KMS-11 (cell line): ENCODE measurements around the gene TCL1B.

Experiments
- H2AFZ ChIP-seq: fragments of 200-600 bp; sonication (generic); 2 replicates; pipeline ENCODE4 v1.6.1; 2016; ENCODE audit warnings: antibody characterized with exemption, mixed run types, low read depth
- H3K27ac ChIP-seq: fragments of 200-600 bp; sonication (generic); 2 replicates; pipeline ENCODE4 v1.6.1; 2016; ENCODE audit warnings: mild to moderate bottlenecking, mixed run types
- H3K27me3 ChIP-seq: fragments of 200-600 bp; sonication (generic); 2 replicates; pipeline ENCODE4 v1.6.1; 2017; ENCODE audit warnings: mild to moderate bottlenecking, low read depth, mixed run types, moderate library complexity; ENCODE audit not compliant: insufficient read depth
- H3K36me3 ChIP-seq: fragments of 200-600 bp; sonication (generic); 2 replicates; pipeline ENCODE4 v1.6.1; 2017; ENCODE audit warnings: mild to moderate bottlenecking, mixed run types; ENCODE audit not compliant: insufficient read depth
- H3K4me1 ChIP-seq: fragments of 200-600 bp; sonication (generic); 2 replicates; pipeline ENCODE4 v1.6.1; 2016; ENCODE audit warnings: mild to moderate bottlenecking, low read depth, mixed run types; ENCODE audit not compliant: poor library complexity, severe bottlenecking
- H3K4me2 ChIP-seq: fragments of 200-600 bp; sonication (generic); 2 replicates; pipeline ENCODE4 v1.7.0; 2016; ENCODE audit warnings: mild to moderate bottlenecking, mixed run types
- H3K4me3 ChIP-seq: fragments of 200-600 bp; sonication (generic); IDR thresholded peaks from 2 replicates; pipeline ENCODE4 v1.6.1; 2017; ENCODE audit warnings: low read depth, low read length, mixed read lengths; ENCODE audit not compliant: insufficient read depth
- H3K79me2 ChIP-seq: fragments of 200-600 bp; sonication (generic); 2 replicates; pipeline ENCODE4 v1.6.1; 2016; ENCODE audit warnings: low read depth, mixed run types; ENCODE audit not compliant: insufficient read depth
- H3K9ac ChIP-seq: fragments of 200-600 bp; sonication (generic); 2 replicates; pipeline ENCODE4 v1.6.1; 2016; ENCODE audit warnings: mild to moderate bottlenecking, mixed run types
- H4K20me1 ChIP-seq: fragments of 200-600 bp; sonication (generic); 2 replicates; pipeline ENCODE4 v1.6.1; 2016; ENCODE audit warnings: mild to moderate bottlenecking, mixed run types; ENCODE audit not compliant: insufficient read depth
- CTCF ChIP-seq: fragments of 200-600 bp; sonication (generic); conservative IDR thresholded peaks from 2 replicates; pipeline ENCODE4 v1.6.1; 2017; ENCODE audit warnings: low read depth, mild to moderate bottlenecking, antibody characterized with exemption, low read length, moderate library complexity, mixed read lengths

TCL1B gene

GRCh38 chr14:95695051-95695450 lies 8.8 kb downstream of the TCL1B start:
- no peak overlapping the region for H3K4me2 ChIP-seq
- no peaks in the 10 kb centered on the region for H3K4me1 ChIP-seq
- H2AFZ ChIP-seq = no peak overlapping the region
- no peak overlapping the region for H3K9ac ChIP-seq
- no peaks in the 10 kb centered on the region for H3K36me3 ChIP-seq
- H3K79me2 ChIP-seq = no peaks in the 10 kb centered on the region
- H3K27me3 ChIP-seq = no peaks in the 10 kb centered on the region
- H4K20me1 ChIP-seq = no peaks in the 10 kb centered on the region
- H3K4me3 ChIP-seq = no peak overlapping the region
- H3K27ac ChIP-seq = no peak overlapping the region
- TF ChIP-seq CTCF = no peak

DNA sequence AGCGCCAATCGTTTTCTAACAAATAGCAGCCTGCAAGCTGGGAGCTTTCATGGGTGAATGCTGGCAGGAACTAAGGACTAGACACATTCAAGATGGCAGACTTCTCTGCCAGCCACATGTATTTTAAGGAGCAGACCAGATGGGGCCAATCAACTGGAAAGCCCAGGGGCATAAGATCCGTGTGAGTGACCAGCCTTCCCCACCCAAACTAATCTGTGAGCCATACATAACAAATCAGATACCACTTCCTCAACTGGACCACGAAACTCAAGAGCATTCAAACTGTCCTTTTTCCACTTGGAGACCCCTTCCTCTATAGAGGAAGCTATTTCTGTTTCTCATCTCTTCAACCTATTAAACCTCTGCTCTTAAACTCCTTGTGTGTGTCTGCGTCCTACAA lies 9.7 kb downstream of the TCL1B start:
- Histone ChIP-seq H3K4me3 (no peak overlapping the region), H2AFZ (no peak overlapping the region), H3K4me1 (no peaks in the 10 kb centered on the region), H4K20me1 (no peaks in the 10 kb centered on the region), H3K27ac (no peak overlapping the region), H3K36me3 (no peaks in the 10 kb centered on the region), H3K9ac (no peak overlapping the region), H3K4me2 (no peak overlapping the region), H3K27me3 (no peaks in the 10 kb centered on the region), H3K79me2 (no peaks in the 10 kb centered on the region)
- no peak for TF ChIP-seq CTCF

- Histone ChIP-seq H3K27me3 (no peaks in the 10 kb centered on the region), H2AFZ (no peak overlapping the region)
Measured at GRCh38 chr14:95696741-95697140, 10.5 kb downstream of the TCL1B start.

GRCh38 chr14:95697764-95698163 lies 11.5 kb downstream of the TCL1B start:
- Histone ChIP-seq H4K20me1 (no peaks in the 10 kb centered on the region), H3K4me1 (no peaks in the 10 kb centered on the region), H2AFZ (no peak overlapping the region), H3K27ac (no peak overlapping the region), H3K9ac (no peak overlapping the region), H3K36me3 (no peaks in the 10 kb centered on the region), H3K79me2 (no peaks in the 10 kb centered on the region), H3K27me3 (no peaks in the 10 kb centered on the region), H3K4me3 (no peak overlapping the region), H3K4me2 (no peak overlapping the region)
- no peak for TF ChIP-seq CTCF

More at GRCh38 chr14:95696741-95697140, 10.5 kb downstream of the TCL1B start:
- Histone ChIP-seq H3K4me3 (no peak overlapping the region), H3K4me2 (no peak overlapping the region), H3K27ac (no peak overlapping the region), H4K20me1 (no peaks in the 10 kb centered on the region), H3K4me1 (no peaks in the 10 kb centered on the region), H3K9ac (no peak overlapping the region), H3K36me3 (no peaks in the 10 kb centered on the region), H3K79me2 (no peaks in the 10 kb centered on the region)
- no peak for TF ChIP-seq CTCF

DNA sequence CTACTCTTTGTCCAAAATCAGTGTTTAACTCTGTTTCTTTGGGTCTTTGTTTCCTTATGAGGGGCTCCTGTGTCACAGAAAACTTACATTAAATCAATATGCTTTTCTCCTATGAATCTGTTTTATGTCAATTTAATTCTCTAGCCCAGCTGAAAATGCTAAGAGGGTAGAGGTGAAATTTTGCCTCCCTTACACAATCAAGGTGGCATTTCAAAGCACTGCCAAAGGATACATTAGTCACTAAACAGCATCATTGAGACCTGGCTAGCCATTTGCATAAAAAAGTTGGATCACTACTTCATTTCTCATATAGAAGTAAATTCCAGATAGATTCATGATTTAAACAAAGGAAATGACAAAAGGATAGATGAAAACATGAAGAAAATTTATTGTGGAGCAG lies 12.1 kb downstream of the TCL1B start:
- Histone ChIP-seq H3K4me1 (no peaks in the 10 kb centered on the region), H3K79me2 (no peaks in the 10 kb centered on the region), H3K36me3 (no peaks in the 10 kb centered on the region), H3K27me3 (no peaks in the 10 kb centered on the region), H3K4me3 (no peak overlapping the region), H3K4me2 (no peak overlapping the region), H3K27ac (no peak overlapping the region), H3K9ac (no peak overlapping the region), H2AFZ (no peak overlapping the region), H4K20me1 (no peaks in the 10 kb centered on the region)
- TF ChIP-seq CTCF = no peak
